Ovary (tissue), 9 donors: ENCODE results near the gene NKX2-3. TPM values are rescaled to one million over a fixed set of nuclear protein-coding genes. Genes with fewer than 3 reads are reported as not detected.

Experiments used
- DNase-seq, 5 donors: peaks; one replicate each; pipeline ENCODE4 v3.0.0-alpha.2; 2019 to 2020
- H3K27ac ChIP-seq, 2 donors: fragments of 200-600 bp; one replicate each; pipeline versions ENCODE4 v1.5.1 to v1.8.0; 2019 to 2022
- H3K27me3 ChIP-seq: fragments of 200-600 bp; one replicate; pipeline ENCODE4 v1.8.0; 2022
- H3K36me3 ChIP-seq: fragments of 200-600 bp; sonication (generic); one replicate; pipeline ENCODE4 v1.5.1; 2019
- H3K4me1 ChIP-seq: one replicate; pipeline ENCODE4 v1.8.1; 2013; ENCODE audit warnings: mild to moderate bottlenecking, moderate library complexity; ENCODE audit not compliant: insufficient read depth
- H3K4me3 ChIP-seq: fragments of 200-600 bp; sonication (generic); one replicate; pipeline ENCODE4 v1.5.1; 2017
- H3K9me3 ChIP-seq, 2 donors: fragments of 200-600 bp in 1 of 2; sonication (generic) in 1 of 2; one replicate each; pipeline versions ENCODE4 v1.5.1 to v1.8.1; 2013 to 2019; ENCODE audit warnings: mild to moderate bottlenecking in 1 of 2, moderate library complexity in 1 of 2
- CTCF ChIP-seq, 3 donors: fragments of 450-650 bp in 2 of 3; fragments of 200-600 bp in 1 of 3; IDR thresholded peaks; one replicate each; pipeline versions ENCODE4 v1.5.1 to v1.8.0; 2016 to 2022; ENCODE audit warnings: antibody characterized with exemption in 3 of 3, mild to moderate bottlenecking in 1 of 3
- EP300 ChIP-seq: sonication (generic); formaldehyde crosslinking; IDR thresholded peaks from one replicate; pipeline ENCODE4 v1.6.1; 2017; ENCODE audit warnings: antibody characterized with exemption
- POLR2A ChIP-seq: fragments of 450-650 bp; IDR thresholded peaks from one replicate; pipeline ENCODE4 v1.6.1; 2017; ENCODE audit warnings: antibody characterized with exemption, mild to moderate bottlenecking, moderate library complexity
- WGBS, 3 donors: extraction: QIAGEN DNeasy Blood & Tissue Kit in 1 of 3; methylation state at CpG; one replicate each; pipeline versions ENCODE4 v1.1.5 to v1.1.7; 2013 to 2017; 5-methylcytosine and 5-hydroxymethylcytosine counted together
- intact Hi-C, 4 donors: fragments of 100-400 bp; cut with DNase I; formaldehyde crosslinking; loops; one replicate each; pipeline versions ENCODE4 v1.11.0 to v1.15.1; 2022 to 2023
- polyA plus RNA-seq, 2 donors: library from polyadenylated mRNA; stranded (reverse); fragments of 200-250 nt in 1 of 2; fragments of 350-450 nt in 1 of 2; fragmentation: Illumina TruSeq in 1 of 2; extraction: RNeasy Lipid Tissue Mini Kit (QIAGEN cat#74804) in 1 of 2; gene quantifications; one replicate each; pipeline ENCODE4 v1.2.3, GENCODE V29; 2013 to 2014
- total RNA-seq, 7 donors: library from RNA; depleted of rRNA in 2 of 7; stranded (reverse); fragments of >200 nt in 2 of 7; fragmentation: NEBNext Ultra II Directional in 3 of 7; extraction: Animal tissue kit (Norgen Biotek cat#: 25700) in 3 of 7; gene quantifications; one replicate each; pipeline versions ENCODE4 v1.1.0 to v1.2.4, GENCODE V29; 2016 to 2023
- donor health status: DM: no; HTN: no; CAD: no; lungs with moderate emphysema.
- donor health status: DM: no; HTN: no; CAD: no.
- donor health status: Bipolar disorder and iron deficiency.
- donor health status: DM: yes; HTN: yes; CAD: no.
- donor health status: DM: no; HTN: no; CAD: no.
- donor health status: DM: yes; HTN: yes; CAD: no.

NKX2-3 gene
- total and polyA plus RNA-seq, 9 donors = 0.07 to 0.18 (median 0.12) TPM; not detected in 6

- DNase-seq = no peak
- Histone ChIP-seq H3K4me3 (no peak overlapping the region), H3K27me3 (no peaks in the 10 kb centered on the region), H3K27ac (no peak overlapping the region), H3K4me1 (no peaks in the 10 kb centered on the region), H3K36me3 (no peaks in the 10 kb centered on the region), H3K9me3 (no peaks in the 10 kb centered on the region)
- WGBS, 3 donors = 61 to 74% (median 63%) methylated on average over 2 of the region's 2 CpGs
- TF ChIP-seq CTCF (IDR thresholded peaks at IDR 0.05) = no peak
- no peak for TF ChIP-seq EP300
- no peak for TF ChIP-seq POLR2A
- intact Hi-C loops = no loop called here
Measured at GRCh38 chr10:99562631-99563030, 29.9 kb downstream of the NKX2-3 start.

DNA sequence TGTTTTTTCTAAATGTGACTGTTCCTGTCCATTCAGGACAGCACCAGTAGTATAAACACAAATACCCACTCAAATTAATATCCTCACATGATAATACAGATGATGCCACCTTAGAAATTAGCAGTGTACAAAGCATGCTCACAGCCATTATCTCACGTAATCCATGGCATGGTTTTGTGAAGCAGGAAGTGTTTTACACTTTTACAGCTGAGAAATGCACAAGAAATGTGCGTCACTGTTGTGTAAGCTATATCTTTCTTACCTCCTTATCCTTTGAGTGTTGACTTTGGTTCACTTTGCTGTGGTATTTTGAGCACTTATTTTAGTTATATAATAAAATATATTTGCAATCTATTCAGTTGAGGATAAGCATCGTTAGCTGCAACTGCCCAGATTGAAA, 31.6 kb downstream of the NKX2-3 start:
- Histone ChIP-seq H3K27ac (no peak overlapping the region), H3K4me1 (no peaks in the 10 kb centered on the region), H3K4me3 (no peak overlapping the region), H3K9me3 (no peaks in the 10 kb centered on the region), H3K36me3 (no peaks in the 10 kb centered on the region), H3K27me3 (no peaks in the 10 kb centered on the region)
- no peak for DNase-seq
- TF ChIP-seq EP300 (no peak), CTCF (IDR thresholded peaks at IDR 0.05) (no peak), POLR2A (no peak)
- intact Hi-C loops = no loop called here
- 9 to 21% (median 14%) methylated on average over 3 of the region's 3 CpGs for WGBS, 3 donors

- intact Hi-C loops = no loop called here
- WGBS, 3 donors = 79 to 90% (median 80%) methylated on average over 4 of the region's 4 CpGs
- TF ChIP-seq CTCF (IDR thresholded peaks at IDR 0.05) (no peak), POLR2A (no peak), EP300 (no peak)
Measured at GRCh38 chr10:99565166-99565565, 32.4 kb downstream of the NKX2-3 start.

GRCh38 chr10:99569253-99569939, 36.7 kb downstream of the NKX2-3 start:
- Histone ChIP-seq H3K4me1 (no peaks in the 10 kb centered on the region), H3K27ac (no peak overlapping the region), H3K27me3 (no peaks in the 10 kb centered on the region), H3K9me3 (no peaks in the 10 kb centered on the region), H3K36me3 (no peaks in the 10 kb centered on the region), H3K4me3 (no peak overlapping the region)
- no peak for TF ChIP-seq CTCF (IDR thresholded peaks at IDR 0.05)
- no peak for TF ChIP-seq POLR2A
- TF ChIP-seq EP300 = no peak
- DNase-seq = no peak
- intact Hi-C loops = no loop called here
- WGBS, 3 donors = 50 to 65% (median 59%) methylated on average over 11 of the region's 11 CpGs

More at GRCh38 chr10:99565166-99565565, 32.4 kb downstream of the NKX2-3 start:
- no peaks in the 10 kb centered on the region for H3K4me1 ChIP-seq
- H3K9me3 ChIP-seq = no peaks in the 10 kb centered on the region
- H3K4me3 ChIP-seq = no peak overlapping the region
- H3K36me3 ChIP-seq = no peaks in the 10 kb centered on the region
- H3K27me3 ChIP-seq = no peaks in the 10 kb centered on the region
- no peak overlapping the region for H3K27ac ChIP-seq
- no peak for DNase-seq
